A549 (cell line): ENCODE results near the gene RAD51B. TPM values are rescaled to one million over a fixed set of nuclear protein-coding genes. Genes with fewer than 3 reads are reported as not detected.

ENCODE experiments used
- ATAC-seq, 2 experiments: fragments of 200-7000 bp in 1 of 2; fragments of >200 bp in 1 of 2; cut with Nextera tagmentation in 1 of 2; cut with Tn5 transposase in 1 of 2; 3 replicates each; pipeline versions ENCODE4 v1.8.0 to v1.9.1; 2018 to 2020; ENCODE audit warnings: mild to moderate bottlenecking in 1 of 2, moderate library complexity in 1 of 2
- CTCF ChIA-PET: fragments of 300-600 bp; sonication (Branson Sonifier 250); formaldehyde crosslinking; extraction: SDS; loops from one replicate; lab custom pipeline; 2021; ENCODE audit warnings: antibody characterized with exemption, inconsistent platforms; lab: Yijun Ruan, JAX
- POLR2A ChIA-PET: fragments of 350-600 bp; formaldehyde crosslinking; extraction: SDS; loops from one replicate; lab custom pipeline; 2021; ENCODE audit warnings: antibody characterized with exemption, inconsistent platforms; lab: Yijun Ruan, JAX
- DNase-seq, 2 experiments: peaks; one replicate each; pipeline versions ENCODE4 v3.0.0 to v3.0.0-alpha.2; 2011 to 2016; ENCODE audit warnings: low read depth in 1 of 2, low spot score in 1 of 2
- FAIRE-seq: peaks from 2 replicates; lab custom pipeline; 2011; peaks lifted over from hg19 to GRCh38; lab: Jason Lieb, UNC
- H3K27ac ChIP-seq, 2 experiments: fragments of >200 bp; sonication (Bioruptor Twin); formaldehyde crosslinking; 3 replicates each; pipeline ENCODE4 v1.5.1; 2016 to 2017
- H3K4me1 ChIP-seq: fragments of >200 bp; sonication (Bioruptor Twin); formaldehyde crosslinking; 3 replicates; pipeline ENCODE4 v1.6.1; 2016
- H3K4me2 ChIP-seq: fragments of >200 bp; sonication (Bioruptor Twin); formaldehyde crosslinking; 3 replicates; pipeline ENCODE4 v1.6.1; 2016
- H3K4me3 ChIP-seq: fragments of >200 bp; sonication (Bioruptor Twin); formaldehyde crosslinking; 3 replicates; pipeline ENCODE4 v1.5.1; 2016
- H3K9me3 ChIP-seq: fragments of >200 bp; sonication (Bioruptor Twin); formaldehyde crosslinking; 3 replicates; pipeline ENCODE4 v1.6.1; 2016
- CEBPB ChIP-seq, 2 experiments: fragments of >200 bp in 1 of 2; sonication (Bioruptor Twin) in 1 of 2; formaldehyde crosslinking in 1 of 2; IDR thresholded peaks; 2 replicates each; pipeline ENCODE4 v1.6.1; 2012 to 2016
- CHD2 ChIP-seq: fragments of 150-350 bp; IDR thresholded peaks from 2 replicates; pipeline ENCODE4 v1.6.1; 2014; ENCODE audit warnings: low read length; ENCODE audit not compliant: partially characterized antibody
- CHD4 ChIP-seq: fragments of 200-600 bp; sonication (generic); IDR thresholded peaks from 2 replicates; pipeline ENCODE4 v1.6.1; 2016; ENCODE audit warnings: antibody characterized with exemption, mild to moderate bottlenecking, borderline replicate concordance
- EHF ChIP-seq: fragments of 250-450 bp; sonication (Bioruptor Pico); IDR thresholded peaks from 2 replicates; pipeline ENCODE4 v1.5.0; 2020; ENCODE audit warnings: mild to moderate bottlenecking
- EHMT2 ChIP-seq: fragments of 200-600 bp; sonication (generic); IDR thresholded peaks from 2 replicates; pipeline ENCODE4 v1.6.1; 2016; ENCODE audit warnings: antibody characterized with exemption, low read depth, mild to moderate bottlenecking, moderate library complexity
- ELK1 ChIP-seq: fragments of 150-350 bp; IDR thresholded peaks from 2 replicates; pipeline ENCODE4 v1.6.1; 2014; ENCODE audit warnings: low read depth, mild to moderate bottlenecking, low read length
- EP300 ChIP-seq, 2 experiments: fragments of >200 bp; sonication (Bioruptor Twin); formaldehyde crosslinking; IDR thresholded peaks; 2 replicates in 1 of 2; 3 replicates in 1 of 2; pipeline ENCODE4 v1.6.1; 2016 to 2017
- FOSB ChIP-seq: fragments of 250-450 bp; sonication (Bioruptor Pico); IDR thresholded peaks from 2 replicates; pipeline ENCODE4 v1.5.0; 2020; ENCODE audit warnings: mild to moderate bottlenecking, moderate library complexity
- FOSL2 ChIP-seq, 2 experiments: fragments of 450-650 bp in 1 of 2; fragments of >200 bp in 1 of 2; sonication (Bioruptor Twin) in 1 of 2; formaldehyde crosslinking; IDR thresholded peaks; 2 replicates each; pipeline versions ENCODE4 v1.5.0 to v1.6.1; 2016 to 2020; ENCODE audit warnings: mild to moderate bottlenecking in 1 of 2, moderate library complexity in 1 of 2
- FOXS1 ChIP-seq: fragments of 250-450 bp; sonication (Bioruptor Pico); IDR thresholded peaks from 2 replicates; pipeline ENCODE4 v1.5.0; 2020; ENCODE audit warnings: mild to moderate bottlenecking, moderate library complexity
- HDAC2 ChIP-seq: fragments of 200-600 bp; sonication (generic); IDR thresholded peaks from 2 replicates; pipeline ENCODE4 v1.6.1; 2016
- HEYL ChIP-seq: fragments of 250-450 bp; sonication (Bioruptor Pico); IDR thresholded peaks from 2 replicates; pipeline ENCODE4 v1.8.0; 2021; ENCODE audit warnings: mild to moderate bottlenecking, moderate library complexity
- HOXB13 ChIP-seq: fragments of 250-450 bp; sonication (Bioruptor Pico); IDR thresholded peaks from 2 replicates; pipeline ENCODE4 v1.5.0; 2020; ENCODE audit warnings: low read depth, mild to moderate bottlenecking, moderate library complexity
- HOXB5 ChIP-seq: fragments of 250-450 bp; sonication (Bioruptor Pico); IDR thresholded peaks from 2 replicates; pipeline ENCODE4 v1.5.0; 2020; ENCODE audit warnings: mild to moderate bottlenecking, moderate library complexity
- JUN ChIP-seq, 2 experiments: fragments of >200 bp; sonication (Bioruptor Twin); formaldehyde crosslinking; IDR thresholded peaks; 2 replicates in 1 of 2; 3 replicates in 1 of 2; pipeline ENCODE4 v1.6.1; 2016 to 2017
- JUNB ChIP-seq: fragments of >200 bp; sonication (Bioruptor Twin); formaldehyde crosslinking; IDR thresholded peaks from 2 replicates; pipeline ENCODE4 v1.6.1; 2016
- KDM5A ChIP-seq: fragments of 200-600 bp; sonication (generic); IDR thresholded peaks from 2 replicates; pipeline ENCODE4 v1.6.1; 2016; ENCODE audit warnings: antibody characterized with exemption, mild to moderate bottlenecking
- NFE2L2 ChIP-seq: fragments of 150-350 bp; conservative IDR thresholded peaks from 2 replicates; pipeline ENCODE4 v1.6.1; 2014; ENCODE audit warnings: low read length
- NR3C1 ChIP-seq: fragments of >200 bp; sonication (Bioruptor Twin); formaldehyde crosslinking; IDR thresholded peaks from 3 replicates; pipeline ENCODE4 v1.6.1; 2017
- POLR2A ChIP-seq: IDR thresholded peaks from 2 replicates; pipeline ENCODE4 v1.6.1; 2012; ENCODE audit warnings: mild to moderate bottlenecking, low read length
- RAD21 ChIP-seq, 2 experiments: fragments of >200 bp in 1 of 2; sonication (Bioruptor Twin) in 1 of 2; formaldehyde crosslinking in 1 of 2; IDR thresholded peaks in 1 of 2; conservative IDR thresholded peaks in 1 of 2; 2 replicates in 1 of 2; 3 replicates in 1 of 2; pipeline ENCODE4 v1.6.1; 2012 to 2018; ENCODE audit warnings: inconsistent platforms in 1 of 2
- RCOR1 ChIP-seq: fragments of 150-350 bp; IDR thresholded peaks from 2 replicates; pipeline ENCODE4 v1.6.1; 2014; ENCODE audit warnings: antibody characterized with exemption, low read length, low read depth
- RFX5 ChIP-seq: fragments of 450-650 bp; IDR thresholded peaks from 2 replicates; pipeline ENCODE4 v1.7.1; 2014; ENCODE audit warnings: antibody characterized with exemption, mild to moderate bottlenecking, moderate library complexity
- SREBF2 ChIP-seq: fragments of 450-650 bp; IDR thresholded peaks from 2 replicates; pipeline ENCODE4 v1.6.1; 2014; ENCODE audit warnings: mild to moderate bottlenecking, moderate library complexity
- USF2 ChIP-seq: fragments of 450-650 bp; IDR thresholded peaks from 2 replicates; pipeline ENCODE4 v1.6.1; 2014; ENCODE audit warnings: antibody characterized with exemption
- ZC3H11A ChIP-seq: fragments of 450-650 bp; IDR thresholded peaks from 2 replicates; pipeline ENCODE4 v1.6.1; 2014; ENCODE audit warnings: antibody characterized with exemption, mild to moderate bottlenecking
- WGBS: methylation state at CpG from one replicate; pipeline ENCODE4 v1.1.6; 2017; ENCODE audit errors: missing lambda C conversion rate; 5-methylcytosine and 5-hydroxymethylcytosine counted together
- polyA plus RNA-seq, 4 experiments: library from polyadenylated mRNA; depleted of rRNA in 3 of 4; stranded (reverse); fragments of >200 nt; fragmentation: RNase III in 1 of 4; extraction: RNeasy Plus Mini Kit Qiagen cat#74134 plus additional on column Dnase treatment in 1 of 4; gene quantifications; 2 replicates in 3 of 4; 3 replicates in 1 of 4; pipeline ENCODE4 v1.2.3, GENCODE V29; 2011 to 2017
- TF ChIP-seq, protein P1 (sequence below): fragments of >200 bp; sonication (Bioruptor Twin); formaldehyde crosslinking; IDR thresholded peaks from 2 replicates; pipeline ENCODE4 v1.6.1; 2016
- TF ChIP-seq, protein P2 (sequence below): fragments of 250-450 bp; sonication (Bioruptor Pico); IDR thresholded peaks from 2 replicates; pipeline ENCODE4 v1.5.0; 2020; ENCODE audit warnings: low read depth, mild to moderate bottlenecking, moderate library complexity

RAD51B gene
- polyA plus RNA-seq, 2 of the 4 experiments (the other 2 are of a cell fraction) = 7.2 to 10.8 TPM

DNA sequence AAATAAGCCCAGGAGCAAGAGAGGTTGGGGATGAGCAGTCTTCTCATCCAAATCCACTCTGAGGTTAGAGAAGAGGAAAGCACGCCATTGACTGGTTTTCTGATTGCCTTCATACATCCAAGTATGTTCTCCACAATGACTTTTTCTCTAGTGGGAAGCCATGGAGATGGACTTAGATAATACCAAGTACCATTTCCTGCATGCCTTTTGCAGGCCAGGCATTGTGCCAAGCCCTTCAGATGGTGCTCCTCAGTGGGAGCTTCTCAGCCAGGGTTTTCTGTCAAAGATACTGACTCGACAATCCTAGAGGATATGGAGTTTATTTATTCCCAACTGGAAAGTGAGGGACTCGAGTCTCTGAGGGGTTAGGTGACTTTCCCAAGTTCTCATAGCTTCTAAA, 755.3 kb downstream of the RAD51B start:
- 94% methylated on average over 3 of the region's 3 CpGs for WGBS
- ChIA-PET CTCF (interaction anchor here (0.6 to 1.3 kb wide), 4 partner anchors 55 to 326 kb away, joined by 3 read pairs; no protein-coding TSS in a partner anchor), POLR2A (interaction anchor here (1.4 kb wide), 1 partner anchor 116 kb away, joined by 4 read pairs; no protein-coding TSS in a partner anchor)
- H3K4me3 ChIP-seq = no peak overlapping the region
- ATAC-seq (no peak), DNase-seq (no peak), FAIRE-seq (no peak)
- H3K4me2 ChIP-seq = no peak overlapping the region
- H3K9me3 ChIP-seq = no peaks in the 10 kb centered on the region
- peaks cover 41% of the 10 kb centered on the region for H3K4me1 ChIP-seq
- TF ChIP-seq RCOR1 = no peak
- no peak for TF ChIP-seq RAD21 (conservative IDR thresholded peaks at IDR 0.05 in 1 of 2, IDR thresholded peaks at IDR 0.05 in 1 of 2)
- TF ChIP-seq HEYL = no peak
- H3K27ac ChIP-seq = peak overlapping the region; percentile 86 to 89

GRCh38 chr14:68575426-68575825, 755.8 kb downstream of the RAD51B start:
- no peak for ATAC-seq
- FAIRE-seq = no peak
- 73% methylated on average over 4 of the region's 4 CpGs for WGBS
- Histone ChIP-seq H3K4me3 (no peak overlapping the region), H3K4me2 (no peak overlapping the region), H3K4me1 (peaks cover 41% of the 10 kb centered on the region), H3K9me3 (no peaks in the 10 kb centered on the region)
- POLR2A ChIA-PET = interaction anchor here (1.4 to 1.7 kb wide), 2 partner anchors 117 to 214 kb away, joined by 4 to 5 read pairs; no protein-coding TSS in a partner anchor
- peak in 1 of 2 experiments; percentile 15; a peak in 1 of 4 replicates for TF ChIP-seq CEBPB (IDR thresholded peaks at IDR 0.05)
- no peak for TF ChIP-seq ELK1
- TF ChIP-seq KDM5A = no peak
- TF ChIP-seq, all 56 proteins: peak for 1
- H3K27ac ChIP-seq = peak overlapping the region; percentile 86 to 89
- DNase-seq = no peak
- CTCF ChIA-PET = interaction anchor here (1.0 to 1.3 kb wide), 3 partner anchors 22 to 214 kb away, joined by 3 read pairs; no protein-coding TSS in a partner anchor

DNA sequence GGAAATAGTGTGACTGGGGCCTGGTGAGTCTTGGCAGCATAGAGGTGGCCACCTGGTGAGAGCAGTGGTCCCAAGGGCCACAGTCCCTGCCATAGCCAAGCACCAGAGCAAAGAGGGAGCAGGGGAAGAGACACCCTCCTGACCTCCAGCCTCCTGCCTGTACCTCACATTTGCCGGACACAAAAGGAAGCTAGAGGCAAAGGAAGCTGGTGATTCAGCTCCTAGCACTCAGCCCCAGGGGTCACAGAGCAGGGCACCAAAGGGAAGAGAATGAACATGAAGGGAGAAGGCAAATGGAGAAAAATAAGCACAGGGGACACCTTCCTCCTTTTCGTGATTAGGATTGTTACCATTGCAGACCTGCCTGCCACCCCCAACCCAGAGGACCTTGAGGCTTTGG, 756.5 kb downstream of the RAD51B start:
- H3K4me2 ChIP-seq = peak overlapping the region; percentile 26
- CTCF ChIA-PET = interaction anchor here (1.1 to 1.3 kb wide), 3 partner anchors 23 to 328 kb away, joined by 3 to 4 read pairs (median 3); no protein-coding TSS in a partner anchor

DNA sequence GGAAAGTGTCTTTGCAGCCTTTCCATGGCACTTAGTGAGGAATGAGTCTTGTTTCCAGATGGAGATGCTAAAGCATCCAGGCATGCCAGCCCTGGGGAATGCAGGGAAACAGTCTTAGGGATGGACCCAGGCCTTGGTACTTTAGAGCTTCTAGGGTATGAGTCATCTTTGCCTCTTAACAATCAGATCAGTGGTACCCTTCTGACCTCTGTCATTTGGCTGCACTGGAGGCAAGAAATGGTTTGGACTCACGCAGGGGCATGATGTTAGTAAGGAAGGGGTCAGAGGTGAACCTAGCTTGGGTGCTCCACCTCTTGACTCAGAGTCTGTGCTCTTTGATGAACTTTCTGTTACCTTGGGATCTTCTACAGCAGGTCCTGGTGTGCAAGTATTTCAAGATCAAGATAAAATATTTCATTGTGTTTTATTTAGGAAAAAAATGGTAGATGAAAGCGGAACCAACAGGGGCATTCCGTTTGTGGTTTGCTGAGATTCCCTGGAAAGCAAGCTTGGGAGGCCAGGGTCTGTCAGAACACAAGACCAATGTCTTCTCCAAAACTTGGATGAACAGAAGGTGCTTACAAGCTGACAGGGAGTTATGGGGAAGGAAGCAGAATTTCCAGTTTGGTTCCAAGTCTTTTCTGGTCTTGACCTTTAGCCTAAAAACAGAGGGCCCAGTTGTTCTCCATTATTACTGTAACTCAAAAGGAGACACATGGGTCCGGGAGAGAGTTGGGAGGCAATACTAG, 757.1 kb downstream of the RAD51B start:
- Histone ChIP-seq H3K4me1 (peaks cover 41% of the 10 kb centered on the region), H3K4me3 (no peak overlapping the region), H3K27ac (peak overlapping the region; percentile 86 to 89), H3K9me3 (no peaks in the 10 kb centered on the region), H3K4me2 (peak overlapping the region; percentile 26)
- DNase-seq = peak; percentile 81 to 95
- ChIA-PET POLR2A (interaction anchor here (0.7 to 1.7 kb wide), 4 partner anchors 209 to 632 kb away, joined by 3 to 5 read pairs (median 4); partner anchors contain the start of gene ZFP36L1), CTCF (interaction anchor here (1.1 to 1.2 kb wide), 2 partner anchors 23 to 329 kb away, joined by 3 to 4 read pairs; no protein-coding TSS in a partner anchor)
- peak; percentile 65 to 90; a peak in 5 of 6 replicates for ATAC-seq
- FAIRE-seq = peak; percentile 83
- 37% methylated on average over 4 of the region's 4 CpGs for WGBS
- TF ChIP-seq JUN (IDR thresholded peaks at IDR 0.05) (peak in 1 of 2 experiments; percentile 72; a peak in 3 of 5 replicates), EHF (CRISPR knock-in tag) (0 out of 2 replicates have a peak, but pooled peaks have one; percentile 19), HOXB5 (CRISPR knock-in tag) (peak; percentile 35; the same call in 1 of the 2 replicates), CEBPB (IDR thresholded peaks at IDR 0.05) (peak in 1 of 2 experiments; percentile 78; a peak in 2 of 4 replicates), FOSL2 (IDR thresholded peaks at IDR 0.05) (peak; percentile 48; the same call in 1 of the 2 replicates), FOSL2 (CRISPR knock-in tag; IDR thresholded peaks at IDR 0.05) (peak; percentile 95), USF2 (no peak), FOSB (0 out of 2 replicates have a peak, but pooled peaks have one; percentile 21), RAD21 (conservative IDR thresholded peaks at IDR 0.05 in 1 of 2, IDR thresholded peaks at IDR 0.05 in 1 of 2) (peak; percentile 43 to 63), CHD4 (no peak), HOXB13 (CRISPR knock-in tag) (peak; percentile 52; the same call in 1 of the 2 replicates), EP300 (IDR thresholded peaks at IDR 0.05) (peak; percentile 48 to 84; a peak in 3 of 5 replicates), EHMT2 (no peak)
- TF ChIP-seq, protein P1, sequence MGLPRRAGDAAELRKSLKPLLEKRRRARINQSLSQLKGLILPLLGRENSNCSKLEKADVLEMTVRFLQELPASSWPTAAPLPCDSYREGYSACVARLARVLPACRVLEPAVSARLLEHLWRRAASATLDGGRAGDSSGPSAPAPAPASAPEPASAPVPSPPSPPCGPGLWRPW = no peak
- TF ChIP-seq, protein P2, sequence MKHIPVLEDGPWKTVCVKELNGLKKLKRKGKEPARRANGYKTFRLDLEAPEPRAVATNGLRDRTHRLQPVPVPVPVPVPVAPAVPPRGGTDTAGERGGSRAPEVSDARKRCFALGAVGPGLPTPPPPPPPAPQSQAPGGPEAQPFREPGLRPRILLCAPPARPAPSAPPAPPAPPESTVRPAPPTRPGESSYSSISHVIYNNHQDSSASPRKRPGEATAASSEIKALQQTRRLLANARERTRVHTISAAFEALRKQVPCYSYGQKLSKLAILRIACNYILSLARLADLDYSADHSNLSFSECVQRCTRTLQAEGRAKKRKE (CRISPR knock-in tag) = peak; percentile 76; the same call in 1 of the 2 replicates

More for the DNA sequence above, 756.5 kb downstream of the RAD51B start:
- no peak for TF ChIP-seq CEBPB (IDR thresholded peaks at IDR 0.05)
- TF ChIP-seq ZC3H11A = no peak
- no peak for TF ChIP-seq FOXS1 (CRISPR knock-in tag)
- TF ChIP-seq RFX5 = no peak
- no peak for TF ChIP-seq NFE2L2
- TF ChIP-seq CHD2 = no peak
- no peak for TF ChIP-seq NR3C1
- TF ChIP-seq HDAC2 = no peak
- no peak for TF ChIP-seq POLR2A
- TF ChIP-seq, protein P1 = no peak
- no peak for TF ChIP-seq SREBF2
- TF ChIP-seq JUNB = no peak
- FAIRE-seq = no peak
- peaks cover 41% of the 10 kb centered on the region for H3K4me1 ChIP-seq
- H3K9me3 ChIP-seq = no peaks in the 10 kb centered on the region
- peak in 1 of 2 experiments; percentile 28; a peak in 3 of 6 replicates for ATAC-seq
- POLR2A ChIA-PET = interaction anchor here (1.4 to 1.7 kb wide), 3 partner anchors 209 to 217 kb away, joined by 3 to 5 read pairs (median 4); partner anchors contain the start of gene ZFP36L1
- peak overlapping the region; percentile 86 to 89 for H3K27ac ChIP-seq
- WGBS = 51% methylated on average over 2 of the region's 2 CpGs
- no peak overlapping the region for H3K4me3 ChIP-seq
- no peak for DNase-seq
